ENCODE measurements around the gene TMEM25.

GRCh38 chr11:118524757-118525470 is 6.1 kb upstream of the TMEM25 start:
- TF ChIP-seq, protein P1, sequence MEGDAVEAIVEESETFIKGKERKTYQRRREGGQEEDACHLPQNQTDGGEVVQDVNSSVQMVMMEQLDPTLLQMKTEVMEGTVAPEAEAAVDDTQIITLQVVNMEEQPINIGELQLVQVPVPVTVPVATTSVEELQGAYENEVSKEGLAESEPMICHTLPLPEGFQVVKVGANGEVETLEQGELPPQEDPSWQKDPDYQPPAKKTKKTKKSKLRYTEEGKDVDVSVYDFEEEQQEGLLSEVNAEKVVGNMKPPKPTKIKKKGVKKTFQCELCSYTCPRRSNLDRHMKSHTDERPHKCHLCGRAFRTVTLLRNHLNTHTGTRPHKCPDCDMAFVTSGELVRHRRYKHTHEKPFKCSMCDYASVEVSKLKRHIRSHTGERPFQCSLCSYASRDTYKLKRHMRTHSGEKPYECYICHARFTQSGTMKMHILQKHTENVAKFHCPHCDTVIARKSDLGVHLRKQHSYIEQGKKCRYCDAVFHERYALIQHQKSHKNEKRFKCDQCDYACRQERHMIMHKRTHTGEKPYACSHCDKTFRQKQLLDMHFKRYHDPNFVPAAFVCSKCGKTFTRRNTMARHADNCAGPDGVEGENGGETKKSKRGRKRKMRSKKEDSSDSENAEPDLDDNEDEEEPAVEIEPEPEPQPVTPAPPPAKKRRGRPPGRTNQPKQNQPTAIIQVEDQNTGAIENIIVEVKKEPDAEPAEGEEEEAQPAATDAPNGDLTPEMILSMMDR (IDR thresholded peaks at IDR 0.05), result no peak
- TF ChIP-seq POLR2A (IDR thresholded peaks at IDR 0.05), result no peak
